Measurements from ENCODE around the gene KIF11.
A peak's percentile ranks its signal among the peaks of the same experiment; 100 is the strongest.

The KIF11 gene

DNA sequence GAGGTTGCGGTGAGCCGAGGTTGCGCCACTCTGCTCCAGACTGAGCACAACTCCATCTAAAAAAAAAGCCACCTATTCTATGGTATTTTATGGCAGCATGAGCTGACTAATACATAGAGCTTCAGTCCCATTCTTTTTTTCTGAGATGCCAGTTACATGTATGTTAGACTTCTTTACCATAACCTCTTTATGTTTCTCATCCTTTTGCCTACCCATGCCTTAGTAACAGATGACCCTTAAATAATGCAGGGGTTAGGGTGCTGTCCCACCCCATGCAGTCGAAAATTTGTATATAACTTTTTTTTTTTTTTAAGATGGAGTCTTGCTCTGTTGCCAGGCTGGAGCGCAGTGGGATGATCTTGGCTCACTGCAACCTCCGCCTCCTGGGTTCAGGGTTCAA is 74.1 kb downstream of the KIF11 start:
- POLR2A ChIA-PET: no interaction called here
- WGBS (ENCODE audit: insufficient coverage): 100% methylated on average over 2 of the region's 6 CpGs

GRCh38 chr10:92677708-92678107 is 84.8 kb downstream of the KIF11 start:
- ChIA-PET POLR2A (no interaction called here), CTCF (interaction anchor here (0.6 to 1.4 kb wide), 3 partner anchors 11 to 179 kb away, joined by 3 to 6 read pairs (median 3); partner anchors contain the start of gene HHEX)
- DNase-seq: no peak
- H3K4me3 ChIP-seq (ENCODE audit: control insufficient read depth in 1 of 7, extremely low read depth in 1 of 7, insufficient read depth in 4 of 7, low read depth in 2 of 7, low read length in 6 of 7): no peak overlapping the region
- peaks cover 0 to 20% (median 3%) of the 10 kb centered on the region in 4 experiments for H3K36me3 ChIP-seq (ENCODE audit: control insufficient read depth in 4 of 4, insufficient read depth in 4 of 4, low read length in 3 of 4)
- peaks cover 0 to 3% (median 0%) of the 10 kb centered on the region in 4 experiments for H3K4me1 ChIP-seq (ENCODE audit: control extremely low read depth in 1 of 4, control insufficient read depth in 4 of 4, insufficient read depth in 4 of 4, low read length in 3 of 4)
- H3K27me3 ChIP-seq (replicated peaks in 2 of 5; ENCODE audit: control insufficient read depth in 4 of 5, insufficient read depth in 5 of 5, low read length in 4 of 5): no peaks in the 10 kb centered on the region
- H3K9me3 ChIP-seq (ENCODE audit: control extremely low read depth in 1 of 5, control insufficient read depth in 4 of 5, insufficient read depth in 2 of 5, low read depth in 1 of 5, low read length in 4 of 5): peaks cover 0 to 19% (median 2%) of the 10 kb centered on the region in 5 experiments
- no peak overlapping the region for H3K27ac ChIP-seq (ENCODE audit: insufficient read depth in 1 of 2, low read depth in 1 of 2, low read length in 2 of 2, poor library complexity in 1 of 2, severe bottlenecking in 2 of 2)

More for the DNA sequence above, 74.1 kb downstream of the KIF11 start:
- CTCF ChIA-PET: interaction anchor here (1.0 to 1.1 kb wide), 2 partner anchors 16 to 180 kb away, joined by 3 read pairs; no protein-coding TSS in a partner anchor
- Histone ChIP-seq H3K4me1 (ENCODE audit: control extremely low read depth in 1 of 4, control insufficient read depth in 4 of 4, insufficient read depth in 4 of 4, low read length in 3 of 4) (no peaks in the 10 kb centered on the region), H3K4me3 (ENCODE audit: control insufficient read depth in 1 of 7, extremely low read depth in 1 of 7, insufficient read depth in 4 of 7, low read depth in 2 of 7, low read length in 6 of 7) (no peak overlapping the region), H3K27ac (ENCODE audit: insufficient read depth in 1 of 2, low read depth in 1 of 2, low read length in 2 of 2, poor library complexity in 1 of 2, severe bottlenecking in 2 of 2) (no peak overlapping the region), H3K36me3 (ENCODE audit: control insufficient read depth in 4 of 4, insufficient read depth in 4 of 4, low read length in 3 of 4) (peaks cover 0 to 5% (median 0%) of the 10 kb centered on the region in 4 experiments), H3K27me3 (replicated peaks in 2 of 5; ENCODE audit: control insufficient read depth in 4 of 5, insufficient read depth in 5 of 5, low read length in 4 of 5) (no peaks in the 10 kb centered on the region), H3K9me3 (ENCODE audit: control extremely low read depth in 1 of 5, control insufficient read depth in 4 of 5, insufficient read depth in 2 of 5, low read depth in 1 of 5, low read length in 4 of 5) (peaks cover 6 to 52% (median 13%) of the 10 kb centered on the region in 5 experiments)
- no peak for DNase-seq

GRCh38 chr10:92678206-92678605 is 85.3 kb downstream of the KIF11 start:
- H3K9me3 ChIP-seq (ENCODE audit: control extremely low read depth in 1 of 5, control insufficient read depth in 4 of 5, insufficient read depth in 2 of 5, low read depth in 1 of 5, low read length in 4 of 5): peaks cover 0 to 14% (median 2%) of the 10 kb centered on the region in 5 experiments
- peaks cover 0 to 18% (median 1%) of the 10 kb centered on the region in 4 experiments for H3K36me3 ChIP-seq (ENCODE audit: control insufficient read depth in 4 of 4, insufficient read depth in 4 of 4, low read length in 3 of 4)
- WGBS (ENCODE audit: insufficient coverage): 100% methylated on average over 4 of the region's 5 CpGs
- ChIA-PET CTCF (interaction anchor here (0.6 to 1.4 kb wide), 3 partner anchors 10 to 178 kb away, joined by 3 to 6 read pairs (median 3); partner anchors contain the start of gene HHEX), POLR2A (no interaction called here)
- peaks cover 0 to 3% (median 0%) of the 10 kb centered on the region in 4 experiments for H3K4me1 ChIP-seq (ENCODE audit: control extremely low read depth in 1 of 4, control insufficient read depth in 4 of 4, insufficient read depth in 4 of 4, low read length in 3 of 4)
- no peak overlapping the region for H3K4me3 ChIP-seq (ENCODE audit: control insufficient read depth in 1 of 7, extremely low read depth in 1 of 7, insufficient read depth in 4 of 7, low read depth in 2 of 7, low read length in 6 of 7)
- no peak for DNase-seq
- H3K27ac ChIP-seq (ENCODE audit: insufficient read depth in 1 of 2, low read depth in 1 of 2, low read length in 2 of 2, poor library complexity in 1 of 2, severe bottlenecking in 2 of 2): no peak overlapping the region
- no peaks in the 10 kb centered on the region for H3K27me3 ChIP-seq (replicated peaks in 2 of 5; ENCODE audit: control insufficient read depth in 4 of 5, insufficient read depth in 5 of 5, low read length in 4 of 5)

- Histone ChIP-seq H3K36me3 (ENCODE audit: control insufficient read depth in 4 of 4, insufficient read depth in 4 of 4, low read length in 3 of 4) (peaks cover 0 to 41% (median 3%) of the 10 kb centered on the region in 4 experiments), H3K4me1 (ENCODE audit: control extremely low read depth in 1 of 4, control insufficient read depth in 4 of 4, insufficient read depth in 4 of 4, low read length in 3 of 4) (peaks cover 0 to 3% (median 0%) of the 10 kb centered on the region in 4 experiments), H3K4me3 (ENCODE audit: control insufficient read depth in 1 of 7, extremely low read depth in 1 of 7, insufficient read depth in 4 of 7, low read depth in 2 of 7, low read length in 6 of 7) (no peak overlapping the region), H3K27ac (ENCODE audit: insufficient read depth in 1 of 2, low read depth in 1 of 2, low read length in 2 of 2, poor library complexity in 1 of 2, severe bottlenecking in 2 of 2) (no peak overlapping the region), H3K9me3 (ENCODE audit: control extremely low read depth in 1 of 5, control insufficient read depth in 4 of 5, insufficient read depth in 2 of 5, low read depth in 1 of 5, low read length in 4 of 5) (peaks cover 3 to 35% (median 12%) of the 10 kb centered on the region in 5 experiments), H3K27me3 (replicated peaks in 2 of 5; ENCODE audit: control insufficient read depth in 4 of 5, insufficient read depth in 5 of 5, low read length in 4 of 5) (no peaks in the 10 kb centered on the region)
- DNase-seq: peak in 1 of 3 donors; percentile 21
- ChIA-PET CTCF (interaction anchor here (1.6 kb wide), 1 partner anchor 9 kb away, joined by 4 read pairs; no protein-coding TSS in a partner anchor), POLR2A (interaction anchor here (1.5 kb wide), 1 partner anchor 8 kb away, joined by 4 read pairs; the partner anchor contains the start of gene HHEX)
- WGBS (ENCODE audit: insufficient coverage): no CpG with 5 or more reads among the region's 2 CpGs
Observed at GRCh38 chr10:92681306-92681834, 88.4 kb downstream of the KIF11 start.

GRCh38 chr10:92688573-92688926 is 95.6 kb downstream of the KIF11 start:
- ChIA-PET CTCF (interaction anchor here (1.0 to 2.4 kb wide), 13 partner anchors 10 to 190 kb away, joined by 3 to 8 read pairs (median 4); no protein-coding TSS in a partner anchor), POLR2A (interaction anchor here (3.3 to 3.4 kb wide), 2 partner anchors 68 to 159 kb away, joined by 26 to 38 read pairs; partner anchors contain the start of gene EXOC6)
- H3K36me3 ChIP-seq (ENCODE audit: control insufficient read depth in 4 of 4, insufficient read depth in 4 of 4, low read length in 3 of 4): peaks cover 2 to 30% (median 10%) of the 10 kb centered on the region in 4 experiments
- no peaks in the 10 kb centered on the region for H3K27me3 ChIP-seq (replicated peaks in 2 of 5; ENCODE audit: control insufficient read depth in 4 of 5, insufficient read depth in 5 of 5, low read length in 4 of 5)
- peak overlapping the region; percentile 66 to 95 for H3K27ac ChIP-seq (ENCODE audit: insufficient read depth in 1 of 2, low read depth in 1 of 2, low read length in 2 of 2, poor library complexity in 1 of 2, severe bottlenecking in 2 of 2)
- H3K9me3 ChIP-seq (ENCODE audit: control extremely low read depth in 1 of 5, control insufficient read depth in 4 of 5, insufficient read depth in 2 of 5, low read depth in 1 of 5, low read length in 4 of 5): peaks cover 3 to 29% (median 10%) of the 10 kb centered on the region in 5 experiments
- WGBS (ENCODE audit: insufficient coverage): 84% methylated on average over 4 of the region's 5 CpGs
- H3K4me1 ChIP-seq (ENCODE audit: control extremely low read depth in 1 of 4, control insufficient read depth in 4 of 4, insufficient read depth in 4 of 4, low read length in 3 of 4): peaks cover 10 to 42% (median 30%) of the 10 kb centered on the region in 4 experiments
- DNase-seq: no peak
- H3K4me3 ChIP-seq (ENCODE audit: control insufficient read depth in 1 of 7, extremely low read depth in 1 of 7, insufficient read depth in 4 of 7, low read depth in 2 of 7, low read length in 6 of 7): peak overlapping the region in 5 of 7 experiments; percentile 72 to 86 (median 82)

DNA sequence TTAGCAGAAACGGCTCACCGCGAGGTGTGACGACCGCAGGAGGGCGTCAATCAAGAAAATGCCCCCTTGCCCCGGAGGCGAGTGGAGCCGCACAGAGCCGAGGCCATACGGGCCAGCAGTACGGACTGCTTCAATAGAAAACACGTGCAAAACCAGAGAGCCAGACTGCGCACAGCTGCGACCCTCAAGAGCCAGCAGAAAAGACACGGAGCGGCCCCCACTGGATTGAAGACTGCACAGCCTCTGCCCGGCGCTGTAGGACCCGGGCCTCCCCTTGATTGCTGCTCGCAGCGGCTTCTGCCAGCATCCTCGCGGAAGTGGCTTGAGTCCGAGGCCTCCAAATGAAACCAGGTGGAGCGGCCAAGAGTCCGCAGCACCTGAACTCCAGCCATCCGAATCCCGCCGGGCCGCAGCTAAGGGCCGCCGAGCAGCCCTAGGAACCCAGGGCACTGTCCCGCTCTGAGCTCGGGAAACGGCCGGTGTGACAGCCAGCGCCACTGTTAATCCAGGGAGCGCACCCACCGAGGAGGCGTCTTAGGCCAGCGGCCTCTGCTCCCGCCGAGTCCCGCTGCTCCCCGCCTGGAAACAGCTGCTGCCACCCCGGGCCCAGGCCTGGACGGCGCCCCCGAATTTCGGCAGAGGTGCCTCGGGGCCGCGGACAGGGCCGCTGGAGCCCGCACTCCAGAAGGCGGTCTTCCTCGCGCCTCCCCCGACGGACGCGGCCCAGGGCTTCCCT is 96.2 kb downstream of the KIF11 start:
- H3K27ac ChIP-seq (ENCODE audit: insufficient read depth in 1 of 2, low read depth in 1 of 2, low read length in 2 of 2, poor library complexity in 1 of 2, severe bottlenecking in 2 of 2): peak overlapping the region; percentile 66 to 95
- peak; percentile 49 to 79 (median 63) for DNase-seq
- under 1% methylated on average over 63 of the region's 63 CpGs for WGBS (ENCODE audit: insufficient coverage)
- peaks cover 0 to 32% (median 12%) of the 10 kb centered on the region in 4 experiments for H3K36me3 ChIP-seq (ENCODE audit: control insufficient read depth in 4 of 4, insufficient read depth in 4 of 4, low read length in 3 of 4)
- H3K27me3 ChIP-seq (replicated peaks in 2 of 5; ENCODE audit: control insufficient read depth in 4 of 5, insufficient read depth in 5 of 5, low read length in 4 of 5): no peaks in the 10 kb centered on the region
- peaks cover 14 to 48% (median 32%) of the 10 kb centered on the region in 4 experiments for H3K4me1 ChIP-seq (ENCODE audit: control extremely low read depth in 1 of 4, control insufficient read depth in 4 of 4, insufficient read depth in 4 of 4, low read length in 3 of 4)
- POLR2A ChIA-PET: interaction anchor here (0.7 to 3.4 kb wide), 9 partner anchors 8 to 178 kb away, joined by 3 to 38 read pairs (median 9); partner anchors contain the start of gene EXOC6
- CTCF ChIA-PET: interaction anchor here (0.8 to 2.7 kb wide), 14 partner anchors 9 to 192 kb away, joined by 3 to 25 read pairs (median 4); partner anchors contain the start of gene IDE
- peak overlapping the region; percentile 33 to 86 (median 76) for H3K4me3 ChIP-seq (ENCODE audit: control insufficient read depth in 1 of 7, extremely low read depth in 1 of 7, insufficient read depth in 4 of 7, low read depth in 2 of 7, low read length in 6 of 7)
- H3K9me3 ChIP-seq (ENCODE audit: control extremely low read depth in 1 of 5, control insufficient read depth in 4 of 5, insufficient read depth in 2 of 5, low read depth in 1 of 5, low read length in 4 of 5): peaks cover 3 to 29% (median 10%) of the 10 kb centered on the region in 5 experiments
